HCT116 (cell line): ENCODE measurements around the gene FOXP2. TPM values are rescaled to one million over a fixed set of nuclear protein-coding genes. Genes with fewer than 3 reads are reported as not detected.
"Not testable (repeated sequence)": the region's sequence is repeated elsewhere in the genome, so short reads cannot be mapped to it uniquely, and the experiment has no call there.

ENCODE experiments used
- ATAC-seq: fragments of 200-7000 bp; cut with Tn5 transposase; 2 replicates; pipeline ENCODE4 v1.9.1; 2020; ENCODE audit warnings: mild to moderate bottlenecking, moderate library complexity
- BruUV-seq: library from RNA; stranded (reverse); fragments of 400-500 nt; replicated peaks from 2 replicates; lab custom pipeline; 2021; lab: Mats Ljungman, UMichigan
- CTCF ChIA-PET: fragments of 300-600 bp; sonication (Branson Sonifier 250); formaldehyde crosslinking; loops from one replicate; lab custom pipeline; 2021; ENCODE audit warnings: antibody characterized with exemption; lab: Charles Lee
- POLR2A ChIA-PET: fragments of 300-600, 350-600 bp; sonication (Branson Sonifier 250); formaldehyde crosslinking; loops from one replicate; lab custom pipeline; 2021; ENCODE audit warnings: antibody characterized with exemption; lab: Charles Lee
- RAD21 ChIA-PET, 2 experiments: fragments of 300-600 bp; sonication (Branson Sonifier 250); formaldehyde crosslinking; loops; one replicate each; lab custom pipeline; 2023; ENCODE audit warnings: low total read pairs in 2 of 2; ENCODE audit not compliant: uncharacterized antibody in 2 of 2, unreplicated experiment in 2 of 2, low non-redundant PET in 1 of 2; lab: Charles Lee
- DNase-seq: peaks from one replicate; pipeline ENCODE4 v3.0.0-alpha.2; 2010; ENCODE audit warnings: low read depth, low spot score
- H2AFZ ChIP-seq: fragments of 200-600 bp; shearing (Covaris generic), sonication (generic); 2 replicates; pipeline ENCODE4 v1.6.1; 2017; ENCODE audit warnings: low read depth, mixed run types, mixed read lengths, antibody characterized with exemption, low read length; ENCODE audit not compliant: poor library complexity, severe bottlenecking
- H3K27ac ChIP-seq: 2 replicates; pipeline ENCODE4 v1.5.1; 2012; ENCODE audit warnings: low read depth, low read length
- H3K27me3 ChIP-seq: fragments of 200-600 bp; sonication (generic); 2 replicates; pipeline ENCODE4 v1.6.1; 2016; ENCODE audit warnings: mixed run types, low read length, mixed read lengths; ENCODE audit not compliant: insufficient read depth
- H3K36me3 ChIP-seq, 2 experiments: fragments of 200-500 bp in 1 of 2; fragments of 200-600 bp in 1 of 2; sonication (Bioruptor generic) in 1 of 2; sonication (generic) in 1 of 2; 2 replicates each; pipeline versions ENCODE4 v1.5.1 to v1.6.1; 2014 to 2016; ENCODE audit warnings: low read length in 2 of 2, inconsistent platforms in 1 of 2, mixed read lengths in 1 of 2, mixed run types in 1 of 2; ENCODE audit not compliant: insufficient read depth in 2 of 2, control insufficient read depth in 1 of 2
- H3K4me1 ChIP-seq, 2 experiments: fragments of 200-600 bp in 1 of 2; sonication (generic) in 1 of 2; 2 replicates each; pipeline versions ENCODE4 v1.5.1 to v1.6.1; 2012 to 2017; ENCODE audit warnings: low read length in 2 of 2, inconsistent platforms in 1 of 2, mild to moderate bottlenecking in 1 of 2, mixed read lengths in 1 of 2, mixed run types in 1 of 2, moderate library complexity in 1 of 2; ENCODE audit not compliant: insufficient read depth in 2 of 2, control insufficient read depth in 1 of 2
- H3K4me2 ChIP-seq: fragments of 200-600 bp; sonication (generic); 2 replicates; pipeline ENCODE4 v1.6.1; 2017; ENCODE audit warnings: mixed run types, low read length, mixed read lengths
- H3K4me3 ChIP-seq, 2 experiments: fragments of 200-600 bp in 1 of 2; sonication (generic) in 1 of 2; replicated peaks in 1 of 2; 2 replicates each; pipeline ENCODE4 v1.5.1; 2011 to 2016; ENCODE audit warnings: low read length in 2 of 2, control low read depth in 1 of 2, low read depth in 1 of 2, mild to moderate bottlenecking in 1 of 2, mixed read lengths in 1 of 2, mixed run types in 1 of 2
- H3K79me2 ChIP-seq: fragments of 200-600 bp; sonication (generic); 2 replicates; pipeline ENCODE4 v1.6.1; 2017; ENCODE audit warnings: mild to moderate bottlenecking, mixed run types, low read length, moderate library complexity, mixed read lengths; ENCODE audit not compliant: insufficient read depth
- H3K9ac ChIP-seq: fragments of 200-600 bp; sonication (generic); 2 replicates; pipeline ENCODE4 v1.6.1; 2016; ENCODE audit warnings: low read length, mixed read lengths
- H3K9me2 ChIP-seq: fragments of 200-600 bp; sonication (generic), shearing (Covaris generic); 2 replicates; pipeline ENCODE4 v1.6.1; 2017; ENCODE audit warnings: mixed run types, mild to moderate bottlenecking, moderate library complexity; ENCODE audit not compliant: insufficient read depth
- H3K9me3 ChIP-seq, 2 experiments: fragments of 200-500 bp in 1 of 2; fragments of 200-600 bp in 1 of 2; sonication (Bioruptor generic) in 1 of 2; sonication (generic) in 1 of 2; 2 replicates each; pipeline ENCODE4 v1.6.1; 2014 to 2017; ENCODE audit warnings: low read length in 2 of 2, mixed read lengths in 2 of 2, inconsistent platforms in 1 of 2, low read depth in 1 of 2, mild to moderate bottlenecking in 1 of 2, mixed run types in 1 of 2, moderate library complexity in 1 of 2; ENCODE audit not compliant: control insufficient read depth in 1 of 2, insufficient read depth in 1 of 2
- H4K20me1 ChIP-seq: fragments of 200-600 bp; sonication (generic), shearing (Covaris generic); 2 replicates; pipeline ENCODE4 v1.6.1; 2017; ENCODE audit warnings: mixed run types, mild to moderate bottlenecking, moderate library complexity; ENCODE audit not compliant: insufficient read depth
- EZH2 ChIP-seq: fragments of 200-600 bp; sonication (generic); IDR thresholded peaks from 2 replicates; pipeline ENCODE4 v1.6.1; 2017; ENCODE audit warnings: antibody characterized with exemption, mixed run types
- POLR2AphosphoS5 ChIP-seq: IDR thresholded peaks from 2 replicates; pipeline ENCODE4 v1.6.1; 2011; ENCODE audit warnings: mild to moderate bottlenecking, low read depth, low read length, moderate library complexity
- RAD21 ChIP-seq: IDR thresholded peaks from 2 replicates; pipeline ENCODE4 v1.6.1; 2012; ENCODE audit warnings: low read depth, mild to moderate bottlenecking
- SP1 ChIP-seq: IDR thresholded peaks from 2 replicates; pipeline ENCODE4 v1.6.1; 2012; ENCODE audit warnings: low read depth
- TCF7L2 ChIP-seq: IDR thresholded peaks from 2 replicates; pipeline ENCODE4 v1.7.0; 2011; ENCODE audit warnings: borderline replicate concordance, inconsistent platforms; ENCODE audit not compliant: insufficient read depth, insufficient read length; ENCODE audit errors: extremely low read depth
- ZFX ChIP-seq: fragments of 450-650 bp; IDR thresholded peaks from 2 replicates; pipeline ENCODE4 v1.6.1; 2017
- intact Hi-C: fragments of 100-400 bp; cut with micrococcal nuclease; formaldehyde crosslinking; loops from 2 replicates; pipeline ENCODE4 v1.10.0; 2022
- total RNA-seq: library from RNA; stranded (reverse); gene quantifications from one replicate; pipeline ENCODE4 v1.2.1, GENCODE V29; 2021; ENCODE audit not compliant: unreplicated experiment

FOXP2 gene
- total RNA-seq, 1 experiment from 2014 or later = 2.5 TPM

DNA sequence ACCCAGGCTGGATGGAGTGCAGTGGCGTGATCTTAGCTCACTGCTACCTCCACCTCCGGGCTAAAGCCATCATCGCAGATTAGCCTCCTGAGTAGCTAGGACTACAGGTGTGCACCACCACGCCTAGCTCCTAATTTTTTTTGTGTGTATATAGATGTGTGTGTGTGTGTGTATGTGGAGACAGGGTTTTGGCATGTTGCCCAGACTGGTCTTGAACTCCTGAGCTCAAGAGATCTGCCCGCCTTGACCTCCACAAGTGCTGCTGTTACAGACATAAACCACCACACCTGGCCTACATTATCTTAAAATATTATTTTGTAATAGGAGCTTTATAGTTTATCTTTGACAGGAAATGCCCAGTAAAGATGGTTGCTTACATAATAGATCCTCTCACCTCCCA, 25.0 kb downstream of the FOXP2 start:
- Histone ChIP-seq H4K20me1 (no peaks in the 10 kb centered on the region), H3K4me3 (no peak overlapping the region), H3K27ac (no peak overlapping the region), H3K4me2 (no peak overlapping the region), H3K79me2 (no peaks in the 10 kb centered on the region), H3K9ac (no peak overlapping the region), H3K9me3 (no peaks in the 10 kb centered on the region), H3K9me2 (no peaks in the 10 kb centered on the region)
- RAD21 ChIA-PET = no interaction called here
- POLR2A ChIA-PET = no interaction called here
- no peak for ATAC-seq
- CTCF ChIA-PET = interaction anchor here (0.8 to 1.6 kb wide), 2 partner anchors 13 to 358 kb away, joined by 3 to 4 read pairs; no protein-coding TSS in a partner anchor
- no peak for TF ChIP-seq SP1
- TF ChIP-seq RAD21 = no peak
- TF ChIP-seq TCF7L2 = no peak
- no peak for TF ChIP-seq POLR2AphosphoS5
- TF ChIP-seq ZFX = no peak
- no peak for TF ChIP-seq EZH2
- TF ChIP-seq, all 23 proteins: peak for 0
- no peaks in the 10 kb centered on the region for H3K36me3 ChIP-seq
- H2AFZ ChIP-seq = no peak overlapping the region
- H3K4me1 ChIP-seq = no peaks in the 10 kb centered on the region
- intact Hi-C loops = no loop called here
- DNase-seq = no peak
- H3K27me3 ChIP-seq = no peaks in the 10 kb centered on the region
- no TSS peak for BruUV-seq

- H3K27ac ChIP-seq, H3K9me3 ChIP-seq, H3K4me3 ChIP-seq, ATAC-seq, H3K4me1 ChIP-seq, RAD21 ChIA-PET, H3K9ac ChIP-seq, intact Hi-C loops, POLR2A ChIA-PET, H3K27me3 ChIP-seq, H3K4me2 ChIP-seq, H2AFZ ChIP-seq, H3K79me2 ChIP-seq, CTCF ChIA-PET, H3K36me3 ChIP-seq, BruUV-seq, DNase-seq, H4K20me1 ChIP-seq, H3K9me2 ChIP-seq: not testable (repeated sequence)
These were observed 26.3 kb downstream of the FOXP2 start for GRCh38 chr7:114440927-114441326.
